Measurements from ENCODE around the gene CNIH1. TPM values are rescaled to one million over a fixed set of nuclear protein-coding genes. Genes with fewer than 3 reads are reported as not detected.

CNIH1 gene
- total and polyA plus RNA-seq, 2 of the 13 experiments (the other 11 are each of a cell fraction or from before 2014, with no cell fraction given) = 166 to 421 TPM

- TF ChIP-seq ZNF354B (CRISPR knock-in tag; IDR thresholded peaks at IDR 0.05) = no peak
- TF ChIP-seq ZNF883 (CRISPR knock-in tag; IDR thresholded peaks at IDR 0.05; ENCODE audit: not compliant biosample characterization) = no peak
- no peak for TF ChIP-seq ZFAT (CRISPR knock-in tag; conservative IDR thresholded peaks at IDR 0.05)
- TF ChIP-seq ZNF747 (CRISPR knock-in tag; IDR thresholded peaks at IDR 0.05; ENCODE audit: borderline replicate concordance) = no peak
- no peak for TF ChIP-seq ZNF652 (CRISPR knock-in tag; IDR thresholded peaks at IDR 0.05; ENCODE audit: borderline replicate concordance, low read depth)
- TF ChIP-seq CHCHD3 (CRISPR knock-in tag; IDR thresholded peaks at IDR 0.05) = no peak
- no peak for TF ChIP-seq ZNF703 (CRISPR knock-in tag; IDR thresholded peaks at IDR 0.05; ENCODE audit: borderline replicate concordance)
- 0 out of 2 replicates have a peak, but pooled peaks have one; percentile 49 for TF ChIP-seq ZNF850 (CRISPR knock-in tag; conservative IDR thresholded peaks at IDR 0.05)
- TF ChIP-seq ZNF121 (CRISPR knock-in tag; IDR thresholded peaks at IDR 0.05) = no peak
- TF ChIP-seq KIAA2018 (CRISPR knock-in tag; IDR thresholded peaks at IDR 0.05; ENCODE audit: borderline replicate concordance) = no peak
- TF ChIP-seq BRD4 (CRISPR knock-in tag; IDR thresholded peaks at IDR 0.05) = no peak
- no peak for TF ChIP-seq CCAR2 (optimal IDR thresholded peaks at IDR 0.05; ENCODE audit: low read depth, low read length)
- no peak for TF ChIP-seq NR2F1 (CRISPR knock-in tag; IDR thresholded peaks at IDR 0.05)
Observed at GRCh38 chr14:54440873-54441868, at the start of gene CNIH1 (continued).

All from HepG2 (cell line).